GM19240 (cell line): ENCODE data around the gene STX2.
"Not testable (repeated sequence)": the region's sequence is repeated elsewhere in the genome, so short reads cannot be mapped to it uniquely, and the experiment has no call there.

Experiments used
- DNase-seq: peaks from one replicate; pipeline ENCODE4 v3.0.0; 2011; ENCODE audit warnings: low spot score; ENCODE audit not compliant: insufficient read length

Gene STX2

GRCh38 chr12:130838951-130839769, at the start of gene STX2:
Gene STX2, minus strand, starts transcription at chr12:130839250. Its CDS starts 151 bp downstream, at chr12:130839099.
- DNase-seq: peak; percentile 90

GRCh38 chr12:130887190-130887589, 48.1 kb upstream of the STX2 start:
- DNase-seq: not testable (repeated sequence)

GRCh38 chr12:130881548-130881947, 42.5 kb upstream of the STX2 start:
- DNase-seq: no peak

- DNase-seq: no peak
Measured at GRCh38 chr12:130881046-130881445, 42.0 kb upstream of the STX2 start.

GRCh38 chr12:130880411-130880885, 41.4 kb upstream of the STX2 start:
- no peak for DNase-seq

GRCh38 chr12:130879781-130880389, 40.8 kb upstream of the STX2 start:
- no peak for DNase-seq

GRCh38 chr12:130879212-130879686, 40.2 kb upstream of the STX2 start:
- DNase-seq: peak; percentile 40

- no peak for DNase-seq
Measured at GRCh38 chr12:130878193-130879185, 39.4 kb upstream of the STX2 start.

GRCh38 chr12:130877333-130877732, 38.3 kb upstream of the STX2 start:
- no peak for DNase-seq

- no peak for DNase-seq
Measured at GRCh38 chr12:130876758-130877157, 37.7 kb upstream of the STX2 start.

- DNase-seq: no peak
Measured at GRCh38 chr12:130876297-130876696, 37.2 kb upstream of the STX2 start.

GRCh38 chr12:130875708-130876107, 36.7 kb upstream of the STX2 start:
- DNase-seq: not testable (repeated sequence)

- no peak for DNase-seq
Measured at GRCh38 chr12:130875193-130875592, 36.1 kb upstream of the STX2 start.

GRCh38 chr12:130874696-130875095, 35.6 kb upstream of the STX2 start:
- no peak for DNase-seq

- no peak for DNase-seq
Measured at GRCh38 chr12:130873825-130874224, 34.8 kb upstream of the STX2 start.

- DNase-seq: no peak
Measured at GRCh38 chr12:130873106-130873795, 34.2 kb upstream of the STX2 start.

- DNase-seq: peak; percentile 31
Measured at GRCh38 chr12:130872179-130873096, 33.4 kb upstream of the STX2 start.

- peak; percentile 91 for DNase-seq
Measured at GRCh38 chr12:130871286-130872178, 32.5 kb upstream of the STX2 start, which contains the start of gene RAN. Gene RAN, plus strand, starts transcription at chr12:130872066. Its CDS starts 528 bp downstream, at chr12:130872594.
